Raji (cell line): ENCODE results near the gene PTGES3L.

ENCODE experiments used
- POLR2A ChIP-seq: IDR thresholded peaks from 2 replicates; pipeline ENCODE4 v1.6.1; 2011; ENCODE audit warnings: low read depth, low read length, control low read depth; ENCODE audit not compliant: insufficient read depth

Gene PTGES3L

GRCh38 chr17:43018932-43019331 is 39.1 kb upstream of the PTGES3L start:
- TF ChIP-seq POLR2A = no peak

DNA sequence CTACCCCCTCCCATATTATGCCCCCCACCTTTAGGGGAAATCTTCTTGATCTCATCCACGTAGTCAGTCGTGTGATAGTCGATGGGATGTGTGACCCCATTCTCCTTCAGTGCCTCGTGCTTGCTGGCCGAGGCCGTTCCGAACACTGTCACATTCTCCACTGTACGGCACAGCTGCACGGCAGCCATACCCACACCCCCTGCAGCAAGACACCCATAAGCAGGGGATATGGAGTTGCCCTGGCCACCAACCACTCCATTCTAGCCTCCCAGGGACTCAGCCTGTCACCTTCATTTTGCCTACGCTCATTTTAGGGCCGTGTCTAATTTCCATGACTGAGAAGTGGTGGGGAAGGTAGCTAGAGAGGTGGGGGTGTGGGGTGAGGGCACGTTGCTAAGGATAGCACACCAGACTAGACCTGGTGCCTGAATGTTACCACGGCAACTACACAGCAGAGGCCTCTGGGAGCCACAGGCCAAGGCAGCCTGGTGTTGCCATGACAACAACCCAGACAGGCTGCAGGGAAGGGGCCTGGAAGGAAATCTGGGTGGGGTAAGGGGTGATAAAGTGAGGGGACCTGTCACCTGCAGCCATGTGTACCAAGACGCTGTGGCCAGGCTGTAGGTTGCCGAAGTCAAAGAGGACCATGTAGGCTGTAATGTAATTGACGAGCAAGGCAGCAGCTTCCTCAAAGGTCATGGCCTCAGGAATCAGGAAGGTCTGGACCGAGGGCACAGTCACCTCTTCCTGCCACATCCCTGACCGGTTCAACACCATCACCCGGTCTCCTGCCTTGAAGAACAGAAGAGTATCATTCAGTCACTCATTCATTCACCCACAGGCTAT is 38.4 kb upstream of the PTGES3L start:
- no peak for TF ChIP-seq POLR2A

DNA sequence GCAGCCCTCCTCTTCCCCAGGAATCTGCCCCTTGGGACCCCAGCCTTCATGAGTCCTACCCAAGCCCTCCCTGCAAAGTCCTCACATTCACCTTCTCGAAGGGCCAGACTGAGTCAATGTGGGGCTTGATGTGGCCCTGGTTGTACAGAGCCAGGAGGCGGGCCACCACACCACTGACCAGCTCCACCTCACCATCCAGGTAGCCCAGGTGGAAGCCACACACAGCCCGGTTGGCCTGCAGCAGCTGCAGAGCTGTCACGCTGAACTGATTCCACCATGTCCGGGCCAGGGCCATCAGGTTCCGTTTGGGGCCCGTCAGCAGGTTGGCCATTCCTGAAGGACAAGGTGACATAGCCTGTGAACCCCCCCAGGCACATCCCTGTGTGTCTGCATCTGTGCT is 36.3 kb upstream of the PTGES3L start:
- TF ChIP-seq POLR2A = no peak

DNA sequence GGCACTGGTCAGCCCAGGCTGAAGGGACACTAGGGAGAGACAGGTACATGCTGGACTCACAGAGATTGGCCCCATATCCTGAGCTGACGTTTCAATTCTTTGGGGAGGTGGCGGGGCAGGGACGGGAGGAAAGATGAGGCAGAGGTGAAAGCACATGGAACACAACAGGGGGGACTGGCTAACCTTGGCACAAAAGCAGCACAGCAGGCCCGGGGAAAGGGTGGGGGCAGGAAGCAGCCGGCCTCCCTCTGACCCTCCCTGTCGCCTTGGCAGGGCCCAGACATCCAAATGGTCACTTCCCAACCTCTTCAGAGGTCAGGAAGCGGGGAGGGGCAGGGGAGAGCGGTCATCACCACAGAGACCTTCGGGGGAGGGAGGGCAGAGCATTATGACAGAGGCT is 35.7 kb upstream of the PTGES3L start:
- TF ChIP-seq POLR2A = no peak

GRCh38 chr17:43014649-43015542 is 35.0 kb upstream of the PTGES3L start:
- no peak for TF ChIP-seq POLR2A

DNA sequence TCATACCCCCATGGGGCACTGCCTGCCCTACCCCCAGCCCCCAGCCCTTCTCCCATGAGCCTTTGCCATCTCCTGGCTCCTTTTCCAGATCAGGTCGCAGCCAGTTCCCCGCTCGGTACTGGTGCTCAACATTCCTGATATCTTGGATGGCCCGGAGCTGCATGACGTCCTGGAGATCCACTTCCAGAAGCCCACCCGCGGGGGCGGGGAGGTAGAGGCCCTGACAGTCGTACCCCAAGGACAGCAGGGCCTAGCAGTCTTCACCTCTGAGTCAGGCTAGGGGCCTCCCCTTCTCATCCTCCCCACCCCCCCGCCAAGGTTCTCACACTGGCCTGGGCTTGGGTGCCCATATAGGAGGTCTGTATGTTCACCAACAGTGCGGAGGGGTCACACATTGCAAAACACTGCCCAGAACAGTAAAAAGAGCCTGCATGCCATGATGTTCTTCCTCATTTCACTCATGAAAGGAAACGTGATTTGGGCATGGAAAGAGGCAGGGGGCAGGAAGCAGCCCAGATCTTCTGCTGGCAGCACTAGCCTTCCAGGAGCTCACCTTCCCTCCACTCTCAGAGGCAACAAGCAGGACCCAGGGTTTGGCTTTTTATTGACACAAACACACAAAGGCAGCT is 34.3 kb upstream of the PTGES3L start:
- TF ChIP-seq POLR2A = no peak

DNA sequence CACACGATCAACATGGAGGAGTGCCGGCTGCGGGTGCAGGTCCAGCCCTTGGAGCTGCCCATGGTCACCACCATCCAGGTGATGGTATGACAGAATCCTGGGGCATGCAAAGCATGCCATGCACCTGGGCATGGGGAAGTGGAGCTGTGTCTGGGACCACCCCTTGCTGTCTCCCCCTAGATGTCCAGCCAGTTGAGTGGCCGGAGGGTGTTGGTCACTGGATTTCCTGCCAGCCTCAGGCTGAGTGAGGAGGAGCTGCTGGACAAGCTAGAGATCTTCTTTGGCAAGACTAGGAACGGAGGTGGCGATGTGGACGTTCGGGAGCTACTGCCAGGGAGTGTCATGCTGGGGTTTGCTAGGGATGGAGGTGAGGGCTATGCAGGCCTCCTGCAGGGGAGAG is 33.4 kb upstream of the PTGES3L start:
- no peak for TF ChIP-seq POLR2A

DNA sequence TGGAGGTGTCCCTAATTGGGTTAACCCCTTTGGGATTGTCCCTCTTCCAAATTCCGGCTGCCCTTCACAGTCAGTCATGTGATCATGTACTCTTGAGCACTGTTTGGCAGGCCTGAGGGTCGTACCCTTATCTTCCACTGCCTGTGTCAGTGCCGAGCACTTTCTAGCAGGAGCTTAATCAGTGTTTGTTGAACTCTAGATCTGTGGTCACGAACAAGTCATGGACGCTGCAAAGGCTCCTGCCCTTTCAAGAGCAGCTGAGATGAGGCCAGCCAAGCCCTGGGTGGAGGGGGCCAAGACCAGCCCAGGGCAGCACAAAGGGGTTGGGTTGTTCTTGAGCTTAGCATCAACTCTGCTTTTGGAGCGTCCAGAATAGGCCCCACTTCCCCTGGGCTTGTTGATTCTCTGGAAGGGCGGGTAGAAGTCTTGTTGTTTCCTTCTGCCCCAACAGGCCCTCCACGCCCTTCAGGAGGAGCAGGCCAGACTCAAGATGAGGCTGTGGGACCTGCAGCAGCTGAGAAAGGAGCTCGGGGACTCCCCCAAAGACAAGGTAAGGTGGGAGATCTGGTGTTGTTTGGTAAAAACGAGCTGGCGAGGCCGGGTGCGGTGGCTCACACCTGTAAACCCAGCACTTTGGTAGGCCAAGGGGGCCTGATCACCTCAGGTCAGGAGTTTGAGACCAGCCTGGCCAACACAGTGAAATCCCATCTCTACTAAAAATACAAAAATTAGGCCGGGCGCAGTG is 32.0 kb upstream of the PTGES3L start:
- TF ChIP-seq POLR2A = no peak

DNA sequence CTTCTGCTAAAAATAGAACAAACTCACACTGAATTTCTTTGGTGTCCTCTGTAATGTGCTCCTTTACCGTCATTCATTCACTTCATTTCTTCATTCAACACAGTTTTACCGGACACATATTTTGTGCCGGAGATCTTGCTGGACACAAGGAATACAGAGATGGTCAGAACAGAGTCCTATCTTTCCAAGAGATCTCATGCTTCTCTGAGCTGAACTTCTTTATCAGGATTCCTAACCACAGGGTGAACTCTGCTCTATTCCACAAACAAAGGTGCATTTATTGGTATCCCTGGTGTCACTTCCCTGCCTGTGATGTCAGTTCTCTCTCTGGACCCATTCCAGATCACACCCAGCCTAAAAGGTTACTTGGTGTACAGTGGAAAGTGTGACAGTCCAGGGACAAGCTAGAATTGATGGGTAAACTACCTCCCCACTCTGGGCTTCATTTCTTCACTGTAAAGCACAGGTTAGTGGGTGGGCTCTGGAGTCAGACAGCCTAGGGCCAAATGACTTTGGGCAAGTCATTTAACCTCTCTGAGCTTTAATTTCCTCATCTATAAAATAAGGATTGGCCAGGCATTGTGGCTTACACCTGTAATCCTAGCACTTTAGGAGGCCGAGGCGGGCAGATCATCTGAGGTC is 30.9 kb upstream of the PTGES3L start:
- no peak for TF ChIP-seq POLR2A

DNA sequence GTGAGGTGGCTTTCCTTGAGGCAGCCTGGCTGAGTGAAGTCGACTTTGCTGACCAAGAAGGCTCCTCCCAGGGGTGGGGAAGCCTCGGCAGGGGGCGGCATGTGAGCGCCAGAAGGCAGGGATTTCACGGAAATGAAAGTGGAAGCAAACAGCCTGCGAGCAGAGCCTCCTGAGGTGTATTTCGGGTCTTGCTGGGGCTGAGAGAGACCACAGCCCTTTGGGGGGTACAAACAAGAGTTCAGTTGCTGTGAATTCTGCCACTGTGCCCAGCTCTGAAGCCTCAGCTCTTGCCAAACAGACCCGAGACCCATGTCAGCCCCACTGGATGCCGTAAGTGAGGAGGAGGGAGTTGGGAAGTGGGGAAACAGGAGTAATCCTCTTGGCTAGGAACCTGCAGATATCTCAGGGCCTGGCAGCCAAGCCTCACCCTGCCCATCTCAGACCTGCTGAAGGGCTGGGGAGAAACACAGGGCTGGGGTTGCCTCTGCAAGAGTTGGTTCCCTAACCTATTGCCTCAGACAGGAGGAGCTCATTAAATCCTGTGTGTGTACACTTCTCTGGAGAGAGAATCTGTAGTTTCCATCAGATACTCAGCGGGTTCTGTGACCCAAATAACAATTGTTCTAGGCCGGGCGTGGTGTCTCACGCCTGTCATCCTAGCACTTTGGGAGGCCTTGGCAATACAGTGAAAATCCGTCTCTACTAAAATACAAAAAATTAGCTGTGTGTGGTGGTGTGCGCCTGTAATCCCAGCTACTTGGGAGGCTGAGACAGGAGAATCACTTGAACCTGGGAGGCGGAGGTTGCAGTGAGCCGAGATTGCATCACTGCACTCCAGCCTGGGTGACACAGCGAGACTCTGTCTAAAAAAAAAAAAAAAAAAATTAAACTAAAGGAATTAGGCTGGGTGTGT is 27.0 kb upstream of the PTGES3L start, which contains the start of gene IFI35:
Gene IFI35 (plus strand): TSS at position 146 of the 913 bp plus-strand sequence. CDS start 164 bp downstream, at position 310.
- TF ChIP-seq POLR2A = peak; percentile 55

DNA sequence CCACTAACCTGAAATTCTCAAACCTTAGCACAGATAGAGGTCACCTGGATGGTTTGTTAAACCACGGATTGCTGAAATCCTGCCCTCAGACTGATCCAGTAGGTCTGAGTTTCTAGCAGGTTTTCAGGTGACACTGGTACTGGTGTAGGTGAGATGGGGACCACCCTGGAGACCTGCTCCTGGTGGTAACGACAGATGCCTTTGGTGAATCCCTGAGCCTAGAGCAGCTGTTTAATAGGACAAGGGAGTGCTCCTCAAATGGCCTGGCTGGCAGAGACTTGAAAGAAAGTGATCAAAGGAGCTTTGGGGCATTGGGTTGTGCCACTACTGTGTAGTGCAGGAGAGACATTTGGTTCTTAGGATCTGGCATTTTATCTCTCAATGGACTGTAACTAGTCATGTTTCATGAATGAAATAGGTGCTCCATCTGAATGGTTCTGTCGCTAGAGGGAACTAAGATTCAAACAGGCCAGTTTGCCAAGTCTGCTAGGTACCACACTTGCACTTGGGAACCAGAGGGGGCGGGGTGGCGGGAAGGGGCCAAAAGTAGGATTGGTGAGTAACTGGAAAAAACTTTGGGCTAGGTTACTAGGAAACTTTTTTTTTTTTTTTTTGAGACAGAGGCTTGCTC is 23.8 kb upstream of the PTGES3L start:
- TF ChIP-seq POLR2A = peak; percentile 7; the same call in 1 of the 2 replicates

DNA sequence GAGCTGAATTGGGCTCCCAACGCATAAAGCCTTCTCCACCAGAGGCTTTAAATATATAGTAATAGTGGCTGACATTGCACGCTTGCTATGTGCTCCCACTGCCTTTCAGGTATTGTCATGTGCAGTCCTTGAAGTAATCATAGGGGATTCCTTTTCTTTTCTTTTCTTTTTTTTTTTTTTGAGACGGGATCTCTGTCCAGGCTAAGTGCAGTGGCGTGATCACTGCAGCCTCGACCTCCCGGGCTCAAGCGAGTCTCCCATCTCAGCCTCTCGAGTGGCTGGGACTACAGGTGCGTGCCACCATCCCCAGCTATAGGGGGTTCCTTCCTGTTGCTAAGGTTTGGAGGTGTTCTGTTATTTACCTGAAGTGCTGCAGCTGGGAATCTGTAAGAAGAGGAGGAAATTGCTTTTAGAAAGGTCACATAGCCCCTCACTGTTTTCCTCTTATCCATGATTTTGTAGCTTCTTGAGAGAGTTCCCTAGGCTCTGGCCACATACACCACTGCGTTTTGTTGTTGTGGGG is 19.2 kb upstream of the PTGES3L start:
- TF ChIP-seq POLR2A = no peak
